Endothelial cell (in vitro differentiated cells): ENCODE results near the gene HOXA3. TPM values are rescaled to one million over a fixed set of nuclear protein-coding genes. Genes with fewer than 3 reads are reported as not detected.

Experiments
- DNase-seq: peaks from one replicate; pipeline ENCODE4 v3.0.0; 2021; ENCODE audit warnings: low spot score
- H3K27ac Mint-ChIP-seq: one replicate; pipeline ENCODE4 v1.8.0; 2021; ENCODE audit warnings: mixed read lengths, inconsistent platforms; ENCODE audit not compliant: unreplicated experiment
- H3K27me3 Mint-ChIP-seq: one replicate; pipeline ENCODE4 v1.8.0; 2021; ENCODE audit warnings: mild to moderate bottlenecking, moderate library complexity, mixed read lengths, inconsistent platforms; ENCODE audit not compliant: unreplicated experiment
- H3K36me3 Mint-ChIP-seq: one replicate; pipeline ENCODE4 v1.8.0; 2021; ENCODE audit warnings: mild to moderate bottlenecking, low read depth, mixed read lengths, inconsistent platforms; ENCODE audit not compliant: unreplicated experiment
- H3K4me1 Mint-ChIP-seq: one replicate; pipeline ENCODE4 v1.8.0; 2021; ENCODE audit warnings: mild to moderate bottlenecking, mixed read lengths, inconsistent platforms; ENCODE audit not compliant: unreplicated experiment
- H3K4me3 Mint-ChIP-seq: one replicate; pipeline ENCODE4 v1.8.0; 2021; ENCODE audit warnings: mild to moderate bottlenecking, mixed read lengths, inconsistent platforms; ENCODE audit not compliant: unreplicated experiment
- H3K9me3 Mint-ChIP-seq: one replicate; pipeline ENCODE4 v1.8.0; 2021; ENCODE audit warnings: mixed read lengths, inconsistent platforms; ENCODE audit not compliant: unreplicated experiment
- CTCF ChIP-seq: fragments of 200-600 bp; sonication (generic); IDR thresholded peaks from one replicate; pipeline ENCODE4 v1.5.0; 2021; ENCODE audit warnings: antibody characterized with exemption; ENCODE audit not compliant: unreplicated experiment
- total RNA-seq: library from RNA; stranded (reverse); fragmentation: NEBNext Ultra II Directional; extraction: Animal tissue kit (Norgen Biotek cat#: 25700); gene quantifications from one replicate; pipeline ENCODE4 v1.2.1, GENCODE V29; 2021; ENCODE audit not compliant: unreplicated experiment

HOXA3 gene
- total RNA-seq, 1 donor from 2014 or later, result 0.13 TPM

DNA sequence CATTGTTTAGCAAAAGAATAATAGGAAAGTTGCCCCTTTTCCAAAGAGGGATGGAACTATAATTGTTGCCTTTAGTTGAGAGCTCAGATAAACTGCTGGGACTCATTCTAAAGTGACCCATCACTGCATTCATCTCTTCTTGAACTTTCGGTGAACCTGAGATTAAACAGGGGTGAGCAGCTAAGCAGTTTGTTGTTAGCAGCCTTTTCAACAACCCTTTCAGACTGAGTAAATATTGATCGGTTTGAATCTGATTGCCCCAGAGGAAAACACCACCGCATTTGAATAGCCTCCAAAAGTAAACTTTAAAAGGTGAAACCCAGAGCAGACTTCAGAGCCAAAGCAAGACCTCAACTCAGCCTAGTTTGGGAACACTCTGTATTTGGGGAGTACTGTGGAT, 61.3 kb downstream of the HOXA3 start:
- DNase-seq, result no peak
- peaks cover 46% of the 10 kb centered on the region for H3K4me1 Mint-ChIP-seq
- no peak for TF ChIP-seq CTCF

GRCh38 chr7:27088002-27088922, 64.1 kb downstream of the HOXA3 start:
- Mint-ChIP-seq H3K36me3 (no peaks in the 10 kb centered on the region), H3K27me3 (peaks cover 13% of the 10 kb centered on the region), H3K4me1 (peaks cover 24% of the 10 kb centered on the region), H3K9me3 (no peaks in the 10 kb centered on the region), H3K27ac (no peak overlapping the region), H3K4me3 (no peak overlapping the region)
- no peak for DNase-seq
- no peak for TF ChIP-seq CTCF

More for the DNA sequence above, 61.3 kb downstream of the HOXA3 start:
- no peaks in the 10 kb centered on the region for H3K36me3 Mint-ChIP-seq
- H3K27me3 Mint-ChIP-seq, result peaks cover 33% of the 10 kb centered on the region
- no peak overlapping the region for H3K4me3 Mint-ChIP-seq
- no peaks in the 10 kb centered on the region for H3K9me3 Mint-ChIP-seq
- H3K27ac Mint-ChIP-seq, result no peak overlapping the region

- no peak for TF ChIP-seq CTCF
- Mint-ChIP-seq H3K27ac (no peak overlapping the region), H3K27me3 (peaks cover 8% of the 10 kb centered on the region), H3K36me3 (no peaks in the 10 kb centered on the region), H3K4me1 (peaks cover 4% of the 10 kb centered on the region), H3K4me3 (no peak overlapping the region), H3K9me3 (no peaks in the 10 kb centered on the region)
- DNase-seq, result no peak
Observed at GRCh38 chr7:27083646-27084045, 68.7 kb downstream of the HOXA3 start.

- Mint-ChIP-seq H3K27ac (no peak overlapping the region), H3K27me3 (peaks cover 2% of the 10 kb centered on the region), H3K4me3 (no peak overlapping the region), H3K4me1 (peaks cover under 1% of the 10 kb centered on the region), H3K9me3 (no peaks in the 10 kb centered on the region), H3K36me3 (no peaks in the 10 kb centered on the region)
- DNase-seq, result no peak
- TF ChIP-seq CTCF, result no peak
Observed at GRCh38 chr7:27082171-27082570, 70.2 kb downstream of the HOXA3 start.

DNA sequence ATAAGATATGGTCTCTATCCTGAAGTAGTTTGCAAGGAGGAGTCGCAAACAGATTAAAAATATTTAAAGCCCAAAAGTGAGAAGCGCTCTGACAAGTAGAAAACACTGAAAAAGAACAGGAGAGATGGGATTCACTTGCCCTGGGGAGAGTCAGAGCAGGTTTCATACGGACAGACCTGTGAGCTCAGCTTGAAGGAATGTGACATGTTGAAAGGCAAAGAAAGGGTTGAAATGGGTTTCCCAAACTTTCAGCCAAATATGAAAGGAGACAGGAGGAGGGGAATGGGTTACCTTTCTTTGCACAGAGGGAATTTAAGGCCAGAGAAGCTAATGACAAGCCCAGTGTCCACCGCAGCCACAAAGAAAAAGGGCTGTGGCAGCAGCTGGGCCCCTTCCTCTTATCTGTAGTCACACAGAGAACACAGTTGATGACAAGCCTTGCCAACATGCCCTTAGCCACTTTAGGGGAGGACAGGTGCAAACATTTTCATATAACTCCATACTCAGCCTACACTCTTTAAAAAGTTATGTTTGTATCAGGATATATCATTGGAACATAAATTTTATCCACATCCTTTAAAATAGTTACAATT, 71.4 kb downstream of the HOXA3 start:
- Mint-ChIP-seq H3K36me3 (no peaks in the 10 kb centered on the region), H3K4me3 (no peak overlapping the region), H3K9me3 (no peaks in the 10 kb centered on the region), H3K27ac (no peak overlapping the region), H3K4me1 (no peaks in the 10 kb centered on the region), H3K27me3 (peaks cover under 1% of the 10 kb centered on the region)
- no peak for DNase-seq
- TF ChIP-seq CTCF, result no peak
